OCI-LY3 (cell line): ENCODE results near the gene TXLNA.

Experiments
- EZH2phosphoT487 ChIP-seq: fragments of 200-600 bp; shearing (Covaris generic); IDR thresholded peaks from 2 replicates; pipeline ENCODE4 v1.6.1; 2018; ENCODE audit warnings: antibody characterized with exemption, mixed run types, low read depth
- TF ChIP-seq, protein P1 (sequence below): fragments of 200-600, 300-600 bp; sonication (generic); IDR thresholded peaks from 2 replicates; pipeline ENCODE4 v1.5.1; 2014; ENCODE audit warnings: antibody characterized with exemption, low read length, low read depth

DNA sequence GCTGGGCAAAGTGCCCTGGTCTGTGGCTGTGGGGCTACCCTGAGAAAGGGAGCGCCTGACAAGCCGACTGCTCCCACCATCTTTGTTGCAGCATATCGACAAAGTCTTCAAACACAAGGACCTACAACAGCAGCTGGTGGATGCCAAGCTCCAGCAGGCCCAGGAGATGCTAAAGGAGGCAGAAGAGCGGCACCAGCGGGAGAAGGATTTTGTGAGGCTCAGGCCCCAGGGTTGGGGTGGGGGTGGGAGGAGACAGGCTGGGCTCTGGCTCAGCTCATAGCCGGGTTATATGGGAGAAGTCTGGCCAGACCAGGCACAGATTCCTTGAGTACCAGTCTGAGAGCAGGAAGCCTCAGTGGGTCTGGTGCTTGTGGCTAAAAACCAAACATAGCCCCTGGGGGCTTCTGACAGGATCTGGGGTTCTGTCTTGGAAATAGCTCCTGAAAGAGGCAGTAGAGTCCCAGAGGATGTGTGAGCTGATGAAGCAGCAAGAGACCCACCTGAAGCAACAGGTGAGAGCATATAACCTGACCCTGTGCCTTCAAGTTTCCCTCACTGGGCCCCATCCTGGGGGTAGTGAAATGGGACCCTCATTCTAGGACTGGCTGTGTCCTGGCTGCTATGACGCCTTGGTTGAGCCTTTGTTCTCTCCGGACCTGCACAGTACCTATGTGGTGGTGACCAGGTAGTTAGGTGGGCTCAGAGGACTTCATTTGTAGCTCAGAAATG lies 12.9 kb downstream of the TXLNA start:
- TF ChIP-seq, protein P1, sequence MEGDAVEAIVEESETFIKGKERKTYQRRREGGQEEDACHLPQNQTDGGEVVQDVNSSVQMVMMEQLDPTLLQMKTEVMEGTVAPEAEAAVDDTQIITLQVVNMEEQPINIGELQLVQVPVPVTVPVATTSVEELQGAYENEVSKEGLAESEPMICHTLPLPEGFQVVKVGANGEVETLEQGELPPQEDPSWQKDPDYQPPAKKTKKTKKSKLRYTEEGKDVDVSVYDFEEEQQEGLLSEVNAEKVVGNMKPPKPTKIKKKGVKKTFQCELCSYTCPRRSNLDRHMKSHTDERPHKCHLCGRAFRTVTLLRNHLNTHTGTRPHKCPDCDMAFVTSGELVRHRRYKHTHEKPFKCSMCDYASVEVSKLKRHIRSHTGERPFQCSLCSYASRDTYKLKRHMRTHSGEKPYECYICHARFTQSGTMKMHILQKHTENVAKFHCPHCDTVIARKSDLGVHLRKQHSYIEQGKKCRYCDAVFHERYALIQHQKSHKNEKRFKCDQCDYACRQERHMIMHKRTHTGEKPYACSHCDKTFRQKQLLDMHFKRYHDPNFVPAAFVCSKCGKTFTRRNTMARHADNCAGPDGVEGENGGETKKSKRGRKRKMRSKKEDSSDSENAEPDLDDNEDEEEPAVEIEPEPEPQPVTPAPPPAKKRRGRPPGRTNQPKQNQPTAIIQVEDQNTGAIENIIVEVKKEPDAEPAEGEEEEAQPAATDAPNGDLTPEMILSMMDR: no peak
- no peak for TF ChIP-seq EZH2phosphoT487
